CD1c-positive myeloid dendritic cell (primary cell): ENCODE measurements around the gene PDILT.

Experiments
- DNase-seq: peaks from one replicate; pipeline ENCODE4 v3.0.0-alpha.2; 2016; ENCODE audit errors: extremely low spot score

Gene PDILT

GRCh38 chr16:20364051-20364450 is 40.5 kb downstream of the PDILT start:
- DNase-seq: no peak

- no peak for DNase-seq
These were observed 41.3 kb downstream of the PDILT start for GRCh38 chr16:20363191-20363590.

GRCh38 chr16:20359997-20360396 is 44.5 kb downstream of the PDILT start:
- no peak for DNase-seq

GRCh38 chr16:20355114-20355782 is 49.3 kb downstream of the PDILT start:
- no peak for DNase-seq

DNA sequence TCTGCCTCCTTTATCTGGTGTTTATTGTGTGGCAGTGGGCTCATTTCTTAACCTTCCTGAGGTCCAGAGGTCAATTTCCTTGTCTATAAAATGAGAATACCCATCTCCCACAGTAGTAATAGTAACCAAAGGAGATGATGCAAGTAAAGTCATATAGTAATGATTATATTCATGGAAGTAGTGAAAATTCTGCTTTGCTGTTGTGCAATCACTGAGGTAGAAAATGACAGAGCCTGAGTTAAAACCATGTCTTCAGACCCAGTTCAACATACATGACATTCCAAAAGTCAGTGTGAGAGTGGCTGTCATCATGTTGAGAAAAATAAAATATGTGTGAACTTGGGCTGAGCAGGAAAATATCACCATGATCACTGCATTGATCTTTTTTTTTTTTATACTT is 51.2 kb downstream of the PDILT start:
- DNase-seq: no peak

GRCh38 chr16:20352615-20353014 is 51.9 kb downstream of the PDILT start, which contains the start of gene UMOD:
Gene UMOD, minus strand, starts transcription at chr16:20352715. Its CDS starts 1,978 bp downstream, at chr16:20350737.
- no peak for DNase-seq

- no peak for DNase-seq
These were observed 54.9 kb downstream of the PDILT start for GRCh38 chr16:20349615-20350014.

DNA sequence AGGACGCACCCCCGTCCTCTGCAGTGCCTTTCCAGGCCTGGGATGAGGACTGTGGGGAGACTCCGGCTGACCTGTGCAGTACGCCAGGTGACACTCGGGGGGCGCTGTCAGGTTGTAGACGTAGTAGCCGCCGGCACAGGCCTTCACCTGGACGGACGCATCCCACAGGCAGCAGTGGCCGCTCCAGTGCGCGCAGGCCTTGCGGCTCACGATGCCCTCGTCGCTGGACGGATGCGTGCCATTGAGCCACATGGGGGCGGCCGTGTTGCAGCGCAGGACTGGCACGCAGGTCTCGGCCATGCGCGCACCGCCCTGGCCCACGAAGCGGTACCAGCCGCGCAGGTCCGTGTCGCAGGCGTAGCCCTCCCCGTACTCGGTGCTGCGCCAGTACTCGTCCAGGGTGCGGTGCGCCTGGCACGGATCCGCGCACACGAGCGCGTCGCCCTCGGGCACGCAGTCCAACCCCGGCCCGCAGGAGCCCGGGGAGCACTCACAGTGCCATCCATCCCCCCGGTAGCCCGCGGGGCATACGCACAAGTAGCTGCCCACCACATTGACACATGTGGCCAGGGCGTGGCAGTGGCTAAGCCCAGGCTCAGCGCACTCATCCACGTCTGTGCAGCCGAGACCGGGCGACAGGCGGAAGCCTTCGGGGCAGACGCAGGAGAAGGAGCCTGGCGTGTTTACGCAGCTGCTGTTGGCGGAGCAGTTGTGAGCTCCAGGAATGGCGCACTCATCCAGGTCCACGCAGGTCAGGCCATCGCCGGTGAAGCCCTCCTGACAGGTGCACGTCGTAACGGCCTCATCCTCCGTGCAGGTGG is 56.0 kb downstream of the PDILT start:
- DNase-seq: no peak

GRCh38 chr16:20347666-20348364 is 56.7 kb downstream of the PDILT start:
- no peak for DNase-seq

DNA sequence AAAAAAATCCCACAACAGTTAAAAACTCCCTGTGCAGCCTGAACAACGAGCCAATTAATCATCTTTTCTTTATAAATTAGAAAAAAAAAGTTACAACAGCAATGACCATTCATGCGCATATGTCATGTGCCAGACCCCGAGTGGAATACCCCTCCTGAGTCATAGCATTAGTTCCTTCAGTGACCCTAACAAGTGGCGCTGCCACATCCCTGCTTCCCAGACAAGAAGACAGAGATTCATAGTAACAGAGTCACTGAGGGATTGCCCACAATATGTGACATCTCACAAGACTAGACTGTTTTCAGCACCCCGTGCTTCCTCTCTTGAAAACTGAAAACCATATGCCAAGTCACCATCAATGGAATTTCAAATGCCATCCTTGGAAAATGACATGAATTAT is 59.9 kb downstream of the PDILT start:
- no peak for DNase-seq

DNA sequence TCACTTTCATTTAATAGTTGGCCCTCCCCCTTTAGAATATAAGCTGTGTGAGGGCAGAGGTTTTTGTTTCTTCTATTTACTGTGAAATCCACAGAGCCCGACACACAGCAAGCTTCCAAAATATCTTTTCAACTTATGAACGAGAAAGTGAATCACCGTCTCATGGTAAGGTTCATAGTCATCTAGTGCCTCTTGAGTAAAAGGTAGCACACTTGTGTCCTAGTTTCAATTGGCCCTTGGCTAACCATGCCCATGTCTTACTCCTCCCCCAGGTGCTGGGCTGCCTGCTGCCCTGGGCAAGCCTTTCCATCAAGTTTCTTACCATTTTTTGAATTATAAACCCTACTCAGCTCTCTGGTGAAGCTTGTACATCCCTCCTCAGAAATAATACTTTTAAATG is 64.8 kb downstream of the PDILT start:
- no peak for DNase-seq

- no peak for DNase-seq
These were observed 67.6 kb downstream of the PDILT start for GRCh38 chr16:20336955-20337354.

DNA sequence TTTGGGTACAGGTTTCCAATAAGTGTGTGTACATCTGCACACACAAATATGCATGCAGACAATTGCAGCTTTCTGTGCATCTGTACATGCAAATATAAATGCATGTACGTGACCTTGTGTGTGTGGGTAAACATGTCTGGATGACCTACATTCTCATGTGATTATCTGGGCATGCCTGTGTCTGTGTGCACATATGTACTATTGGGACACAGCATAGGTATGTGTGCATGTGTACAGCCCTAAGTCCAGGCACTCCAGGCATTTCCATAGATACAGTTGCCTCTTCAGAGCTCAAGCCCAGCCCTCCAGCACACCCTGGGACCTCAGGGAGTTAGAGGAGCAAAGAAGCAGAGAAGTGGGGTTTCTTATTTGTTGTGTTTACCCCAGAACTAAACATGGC is 70.1 kb downstream of the PDILT start:
- DNase-seq: no peak

DNA sequence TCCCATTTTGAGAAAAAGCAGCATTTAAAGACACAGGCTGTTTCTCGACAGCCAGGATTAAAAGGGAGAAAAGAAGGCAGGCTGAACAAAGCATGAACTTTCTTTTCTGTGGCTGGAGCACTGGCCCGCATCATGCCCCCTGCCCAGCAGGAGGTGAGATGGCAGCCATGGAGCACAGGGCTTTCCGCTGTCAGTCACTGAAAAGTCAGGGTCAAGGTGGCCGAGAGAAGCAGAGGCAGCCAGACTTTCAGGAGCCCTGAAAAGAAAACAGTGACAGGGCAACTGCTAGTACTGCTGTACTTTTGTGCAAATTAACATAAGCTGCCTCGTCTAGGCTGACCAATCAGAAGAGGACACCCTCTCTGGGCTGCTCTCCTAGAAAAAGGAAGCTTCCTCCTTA is 71.4 kb downstream of the PDILT start:
- no peak for DNase-seq

- no peak for DNase-seq
These were observed 72.1 kb downstream of the PDILT start for GRCh38 chr16:20332411-20332810.

GRCh38 chr16:20331635-20332034 is 72.9 kb downstream of the PDILT start:
- DNase-seq: no peak

- DNase-seq: no peak
These were observed 75.0 kb downstream of the PDILT start for GRCh38 chr16:20329392-20330138.

GRCh38 chr16:20327444-20328041 is 77.0 kb downstream of the PDILT start, which contains the start of gene GP2:
Gene GP2, minus strand, starts transcription at chr16:20327513. Its CDS starts 1,082 bp downstream, at chr16:20326431.
- no peak for DNase-seq

- DNase-seq: no peak
These were observed 78.2 kb downstream of the PDILT start for GRCh38 chr16:20326321-20326720.

DNA sequence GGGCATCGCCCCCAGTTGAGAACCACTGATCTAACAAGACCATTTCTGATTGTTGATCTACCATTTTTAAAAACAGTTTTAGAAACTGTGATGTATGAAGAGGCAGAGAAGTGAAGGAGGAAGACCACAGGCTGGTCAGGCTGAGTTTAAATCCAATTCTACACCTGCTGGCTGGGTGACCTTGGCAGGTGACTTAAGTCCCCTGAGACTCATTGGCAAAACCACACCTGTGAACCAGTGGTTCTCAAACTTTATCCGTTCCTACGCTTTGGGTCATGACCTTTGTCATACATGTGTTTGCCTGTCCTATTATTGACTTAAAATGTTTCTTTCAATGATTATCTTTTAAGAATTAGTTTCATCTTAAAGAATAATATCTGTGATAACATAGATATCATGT is 79.5 kb downstream of the PDILT start:
- DNase-seq: no peak

DNA sequence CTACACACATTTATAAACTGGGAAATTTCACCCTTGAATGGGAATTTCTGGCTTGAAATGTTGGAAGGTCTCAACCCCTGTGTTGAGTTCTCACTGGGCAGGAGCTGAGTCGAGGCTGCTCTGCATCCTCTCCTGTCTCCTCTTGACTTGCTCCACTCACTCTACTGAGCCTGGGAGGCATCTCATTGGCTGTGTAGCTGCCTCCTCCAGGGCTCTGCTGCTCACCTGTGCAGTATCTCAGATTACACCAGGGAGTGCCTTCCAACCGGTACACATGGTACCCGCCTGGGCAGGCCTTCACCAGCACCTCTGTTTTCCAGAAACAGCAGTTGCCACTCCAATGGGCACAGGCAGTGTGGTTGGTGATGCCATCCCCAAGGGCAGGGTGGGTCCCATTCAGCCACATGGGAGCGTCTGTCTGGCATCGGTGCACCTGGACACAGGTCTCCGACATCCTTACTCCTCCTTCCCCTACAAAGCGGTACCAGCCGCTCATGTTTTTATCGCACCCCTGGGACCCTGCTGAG is 80.9 kb downstream of the PDILT start:
- no peak for DNase-seq
